SK-N-SH (cell line): ENCODE measurements around the gene C9orf72. TPM values are rescaled to one million over a fixed set of nuclear protein-coding genes. Genes with fewer than 3 reads are reported as not detected.
"Not testable (repeated sequence)": the region's sequence is repeated elsewhere in the genome, so short reads cannot be mapped to it uniquely, and the experiment has no call there.

Source experiments
- CTCF ChIA-PET: fragments of 300-600, 350-600 bp; formaldehyde crosslinking; extraction: SDS; loops from one replicate; lab custom pipeline; 2021; lab: Yijun Ruan, JAX
- POLR2A ChIA-PET: fragments of 350-600 bp; sonication (Branson Sonifier 250); formaldehyde crosslinking; extraction: SDS; loops from one replicate; lab custom pipeline; 2020; ENCODE audit warnings: antibody characterized with exemption, inconsistent platforms; lab: Yijun Ruan, JAX
- DNase-seq: peaks from one replicate; pipeline ENCODE4 v3.0.0; 2012
- H2AFZ ChIP-seq: fragments of 200-600 bp; sonication (generic); 2 replicates; pipeline ENCODE4 v1.8.1; 2016; ENCODE audit warnings: antibody characterized with exemption, mild to moderate bottlenecking, low read depth
- H3F3A ChIP-seq: fragments of 200-600 bp; sonication (generic); replicated peaks from 2 replicates; pipeline ENCODE3; 2016; ENCODE audit warnings: antibody characterized with exemption, mild to moderate bottlenecking; ENCODE audit not compliant: insufficient read depth
- H3K27ac ChIP-seq, 2 experiments: fragments of 200-500 bp in 1 of 2; fragments of 200-600 bp in 1 of 2; sonication (Bioruptor generic) in 1 of 2; sonication (generic), shearing (Covaris generic) in 1 of 2; 2 replicates each; pipeline versions ENCODE4 v1.5.1 to v1.6.1; 2014 to 2016; ENCODE audit warnings: low read depth in 2 of 2, inconsistent platforms in 1 of 2, low read length in 1 of 2, mild to moderate bottlenecking in 1 of 2, mixed read lengths in 1 of 2
- H3K27me3 ChIP-seq: fragments of 200-600 bp; sonication (generic), shearing (Covaris generic); 2 replicates; pipeline ENCODE4 v1.6.1; 2016; ENCODE audit warnings: mixed run types; ENCODE audit not compliant: insufficient read depth
- H3K36me3 ChIP-seq, 2 experiments: fragments of 200-500 bp in 1 of 2; fragments of 200-600 bp in 1 of 2; sonication (Bioruptor generic) in 1 of 2; sonication (generic) in 1 of 2; replicated peaks in 1 of 2; 2 replicates each; pipeline versions ENCODE3 to v1.5.1; 2014 to 2016; ENCODE audit warnings: low read length in 1 of 2, mild to moderate bottlenecking in 1 of 2; ENCODE audit not compliant: insufficient read depth in 2 of 2, control insufficient read depth in 1 of 2
- H3K4me1 ChIP-seq, 2 experiments: fragments of 200-500 bp in 1 of 2; fragments of 200-600 bp in 1 of 2; sonication (Bioruptor generic) in 1 of 2; sonication (generic), shearing (Covaris generic) in 1 of 2; 2 replicates each; pipeline versions ENCODE4 v1.5.1 to v1.6.1; 2014 to 2016; ENCODE audit warnings: low read depth in 1 of 2, low read length in 1 of 2, mixed run types in 1 of 2; ENCODE audit not compliant: insufficient read depth in 2 of 2, control insufficient read depth in 1 of 2
- H3K4me2 ChIP-seq: fragments of 200-600 bp; sonication (generic), shearing (Covaris generic); 2 replicates; pipeline ENCODE4 v1.6.1; 2017; ENCODE audit warnings: mixed run types
- H3K4me3 ChIP-seq, 2 experiments: fragments of 200-500 bp in 1 of 2; fragments of 200-600 bp in 1 of 2; sonication (Bioruptor generic) in 1 of 2; sonication (generic), shearing (Covaris generic) in 1 of 2; 2 replicates each; pipeline versions ENCODE4 v1.5.1 to v1.8.1; 2014 to 2016; ENCODE audit warnings: low read depth in 2 of 2, inconsistent platforms in 1 of 2, low read length in 1 of 2, mild to moderate bottlenecking in 1 of 2, mixed read lengths in 1 of 2, moderate library complexity in 1 of 2
- H3K79me2 ChIP-seq: fragments of 200-600 bp; sonication (generic); 2 replicates; pipeline ENCODE4 v1.8.1; 2017; ENCODE audit warnings: mild to moderate bottlenecking; ENCODE audit not compliant: insufficient read depth
- H3K9ac ChIP-seq: fragments of 200-600 bp; sonication (generic); 2 replicates; pipeline ENCODE4 v1.6.1; 2017; ENCODE audit warnings: mixed run types
- H3K9me2 ChIP-seq: fragments of 200-600 bp; sonication (generic); 2 replicates; pipeline ENCODE4 v1.6.1; 2017; ENCODE audit warnings: mixed run types
- H3K9me3 ChIP-seq: fragments of 200-600 bp; sonication (generic); 2 replicates; pipeline ENCODE4 v1.6.1; 2017; ENCODE audit warnings: mixed run types, mild to moderate bottlenecking, moderate library complexity
- H4K20me1 ChIP-seq: fragments of 200-600 bp; sonication (generic); 2 replicates; pipeline ENCODE4 v1.6.1; 2017; ENCODE audit warnings: mild to moderate bottlenecking, mixed run types; ENCODE audit not compliant: insufficient read depth
- CHD2 ChIP-seq: fragments of 150-350 bp; IDR thresholded peaks from 2 replicates; pipeline ENCODE4 v1.6.1; 2018; ENCODE audit warnings: low read length; ENCODE audit not compliant: partially characterized antibody
- CTCF ChIP-seq: fragments of 200-600 bp; sonication (generic); IDR thresholded peaks from 2 replicates; pipeline ENCODE4 v1.6.1; 2017; ENCODE audit warnings: antibody characterized with exemption, mild to moderate bottlenecking, moderate library complexity
- ELF1 ChIP-seq: IDR thresholded peaks from 2 replicates; pipeline ENCODE4 v1.4.0; 2012
- EP300 ChIP-seq, 2 experiments: IDR thresholded peaks; 2 replicates each; pipeline versions ENCODE4 v1.4.0 to v1.6.1; 2012; ENCODE audit warnings: borderline replicate concordance in 1 of 2, low read depth in 1 of 2, low read length in 1 of 2
- EZH2phosphoT487 ChIP-seq: fragments of 200-600 bp; sonication (generic); IDR thresholded peaks from 2 replicates; pipeline ENCODE4 v1.6.1; 2017; ENCODE audit warnings: low read depth, mixed run types, mild to moderate bottlenecking, antibody characterized with exemption, moderate library complexity, borderline replicate concordance
- FOSL2 ChIP-seq: IDR thresholded peaks from 2 replicates; pipeline ENCODE4 v1.4.0; 2012; ENCODE audit warnings: low read depth, mild to moderate bottlenecking, moderate library complexity, borderline replicate concordance
- GABPA ChIP-seq: IDR thresholded peaks from 2 replicates; pipeline ENCODE4 v1.4.0; 2012; ENCODE audit warnings: low read depth, mild to moderate bottlenecking
- GATA2 ChIP-seq: sonication (generic); formaldehyde crosslinking; IDR thresholded peaks from 2 replicates; pipeline ENCODE4 v1.5.0; 2020; ENCODE audit warnings: mild to moderate bottlenecking, missing genetic modification reagents
- JUND ChIP-seq: IDR thresholded peaks from 2 replicates; pipeline ENCODE4 v1.4.0; 2012
- MAX ChIP-seq: IDR thresholded peaks from 2 replicates; pipeline ENCODE4 v1.4.0; 2012; ENCODE audit warnings: low read depth
- MEF2A ChIP-seq: IDR thresholded peaks from 2 replicates; pipeline ENCODE4 v1.4.0; 2012; ENCODE audit warnings: low read depth, borderline replicate concordance
- PBX3 ChIP-seq: IDR thresholded peaks from 2 replicates; pipeline ENCODE4; 2012
- POLR2AphosphoS5 ChIP-seq: IDR thresholded peaks from 2 replicates; pipeline ENCODE4 v1.6.1; 2012; ENCODE audit warnings: low read depth, low read length
- RFX5 ChIP-seq: IDR thresholded peaks from 2 replicates; pipeline ENCODE4 v1.6.1; 2012; ENCODE audit warnings: mild to moderate bottlenecking, improper control_type of control experiment, low read length
- SMC3 ChIP-seq: IDR thresholded peaks from 2 replicates; pipeline ENCODE4 v1.6.1; 2012; ENCODE audit warnings: low read depth, low read length, improper control_type of control experiment
- TCF12 ChIP-seq: IDR thresholded peaks from 2 replicates; pipeline ENCODE4 v1.4.0; 2012
- USF2 ChIP-seq: fragments of 150-350 bp; IDR thresholded peaks from 2 replicates; pipeline ENCODE4 v1.6.1; 2017; ENCODE audit warnings: antibody characterized with exemption, low read length, low read depth, borderline replicate concordance
- WGBS: methylation state at CpG from one replicate; pipeline ENCODE4 v1.1.6; 2017; ENCODE audit warnings: low lambda C conversion rate; 5-methylcytosine and 5-hydroxymethylcytosine counted together
- polyA plus RNA-seq, 3 experiments: library from polyadenylated mRNA; depleted of rRNA; stranded (reverse); fragments of >200 nt; gene quantifications; 2 replicates each; pipeline ENCODE4 v1.2.3, GENCODE V29; 2012

Gene C9orf72
- polyA plus RNA-seq, 1 of the 3 experiments (the other 2 are of a cell fraction): 4.0 TPM

- no peak for TF ChIP-seq PBX3
- TF ChIP-seq EZH2phosphoT487: no peak
These were observed 69.0 kb downstream of the C9orf72 start (continued) for GRCh38 chr9:27504259-27504658.

- H3K4me3 ChIP-seq: no peak overlapping the region
- H3F3A ChIP-seq: peaks cover 22% of the 10 kb centered on the region
- no peaks in the 10 kb centered on the region for H3K36me3 ChIP-seq
- no peaks in the 10 kb centered on the region for H3K9me3 ChIP-seq
- TF ChIP-seq SMC3: no peak
- TF ChIP-seq ELF1: no peak
- TF ChIP-seq POLR2AphosphoS5: no peak
- H3K9me2 ChIP-seq: no peaks in the 10 kb centered on the region
- H3K4me2 ChIP-seq: no peak overlapping the region
- no peak overlapping the region for H3K27ac ChIP-seq
- H3K27me3 ChIP-seq: no peaks in the 10 kb centered on the region
- no peak overlapping the region for H2AFZ ChIP-seq
- no peak for DNase-seq
- H3K9ac ChIP-seq: no peak overlapping the region
- no peaks in the 10 kb centered on the region for H3K79me2 ChIP-seq
- H3K4me1 ChIP-seq: peaks cover 0 to 3% of the 10 kb centered on the region in 2 experiments; a peak in 1 of 4 replicates
- no peaks in the 10 kb centered on the region for H4K20me1 ChIP-seq
- POLR2A ChIA-PET: no interaction called here
- CTCF ChIA-PET: interaction anchor here (0.8 kb wide), 1 partner anchor 27 kb away, joined by 3 read pairs; no protein-coding TSS in a partner anchor
- 96% methylated on average over 4 of the region's 4 CpGs for WGBS
These were observed 69.7 kb downstream of the C9orf72 start for GRCh38 chr9:27503623-27504022.

GRCh38 chr9:27500902-27501301 is 72.4 kb downstream of the C9orf72 start:
- H3K36me3 ChIP-seq, H3K4me2 ChIP-seq, H3K4me3 ChIP-seq, H4K20me1 ChIP-seq, H3K4me1 ChIP-seq, H3K9me3 ChIP-seq, H3K79me2 ChIP-seq, POLR2A ChIA-PET, H3K27me3 ChIP-seq, H3K9me2 ChIP-seq, H3K9ac ChIP-seq, DNase-seq, H3K27ac ChIP-seq, H2AFZ ChIP-seq, CTCF ChIA-PET: not testable (repeated sequence)
- 92% methylated on average over 3 of the region's 3 CpGs for WGBS
- peaks cover 17% of the 10 kb centered on the region for H3F3A ChIP-seq

GRCh38 chr9:27499451-27499850 is 73.8 kb downstream of the C9orf72 start:
- Histone ChIP-seq H3K9me2 (no peaks in the 10 kb centered on the region), H3K4me1 (no peaks in the 10 kb centered on the region; a peak in 1 of 4 replicates), H3K9me3 (no peaks in the 10 kb centered on the region), H3K9ac (no peak overlapping the region; the same call in 1 of the 2 replicates), H3K79me2 (no peaks in the 10 kb centered on the region), H3K4me3 (no peak overlapping the region), H3K27me3 (no peaks in the 10 kb centered on the region), H3K27ac (peak overlapping the region; percentile 14 to 48; a peak in 3 of 4 replicates), H4K20me1 (no peaks in the 10 kb centered on the region), H3F3A (peaks cover 11% of the 10 kb centered on the region), H3K4me2 (no peak overlapping the region), H3K36me3 (no peaks in the 10 kb centered on the region), H2AFZ (no peak overlapping the region)
- 13% methylated on average over 2 of the region's 2 CpGs for WGBS
- ChIA-PET POLR2A (no interaction called here), CTCF (no interaction called here)
- DNase-seq: no peak
- TF ChIP-seq CTCF (no peak), POLR2AphosphoS5 (no peak; the same call in 1 of the 2 replicates), RFX5 (no peak), MAX (no peak), JUND (peak; percentile 81), EP300 (IDR thresholded peaks at IDR 0.05; ENCODE audit: borderline replicate concordance in 1 of 2, low read depth in 1 of 2, low read length in 1 of 2) (peak in 1 of 2 experiments; percentile 28; a peak in 1 of 4 replicates), USF2 (no peak), GATA2 (CRISPR knock-in tag) (no peak), TCF12 (peak; percentile 66), CHD2 (no peak), MEF2A (no peak), SMC3 (no peak), GABPA (peak; percentile 27; the same call in 1 of the 2 replicates), FOSL2 (peak; percentile 80; the same call in 1 of the 2 replicates), EZH2phosphoT487 (no peak)
